Measurements from ENCODE around the gene SRC. TPM values are rescaled to one million over a fixed set of nuclear protein-coding genes. Genes with fewer than 3 reads are reported as not detected.

Gene SRC
- total RNA-seq, 1 donor from 2014 or later, result 64.0 TPM

DNA sequence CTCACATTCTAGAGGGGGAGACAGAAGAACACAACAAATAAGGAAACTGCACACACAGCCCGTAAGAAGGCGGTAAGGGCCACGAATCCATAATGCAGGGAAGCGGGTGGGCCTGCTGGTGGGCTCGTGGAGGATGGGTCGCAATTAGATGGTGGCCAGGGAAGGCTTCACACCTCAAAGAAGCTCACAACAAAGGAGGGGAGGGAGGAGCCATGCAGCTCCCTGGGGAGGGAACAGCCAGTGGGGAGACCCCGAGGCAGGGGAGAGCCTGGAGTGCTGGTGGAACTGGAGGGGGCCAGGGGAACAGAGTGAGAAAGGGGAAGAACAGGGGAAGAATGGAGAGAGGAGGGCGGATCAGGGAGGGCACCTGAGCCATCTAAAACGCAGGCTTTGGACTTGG, 13.4 kb downstream of the SRC start:
- DNase-seq (peak; percentile 18), ATAC-seq (no peak)
- TF ChIP-seq, protein P1, sequence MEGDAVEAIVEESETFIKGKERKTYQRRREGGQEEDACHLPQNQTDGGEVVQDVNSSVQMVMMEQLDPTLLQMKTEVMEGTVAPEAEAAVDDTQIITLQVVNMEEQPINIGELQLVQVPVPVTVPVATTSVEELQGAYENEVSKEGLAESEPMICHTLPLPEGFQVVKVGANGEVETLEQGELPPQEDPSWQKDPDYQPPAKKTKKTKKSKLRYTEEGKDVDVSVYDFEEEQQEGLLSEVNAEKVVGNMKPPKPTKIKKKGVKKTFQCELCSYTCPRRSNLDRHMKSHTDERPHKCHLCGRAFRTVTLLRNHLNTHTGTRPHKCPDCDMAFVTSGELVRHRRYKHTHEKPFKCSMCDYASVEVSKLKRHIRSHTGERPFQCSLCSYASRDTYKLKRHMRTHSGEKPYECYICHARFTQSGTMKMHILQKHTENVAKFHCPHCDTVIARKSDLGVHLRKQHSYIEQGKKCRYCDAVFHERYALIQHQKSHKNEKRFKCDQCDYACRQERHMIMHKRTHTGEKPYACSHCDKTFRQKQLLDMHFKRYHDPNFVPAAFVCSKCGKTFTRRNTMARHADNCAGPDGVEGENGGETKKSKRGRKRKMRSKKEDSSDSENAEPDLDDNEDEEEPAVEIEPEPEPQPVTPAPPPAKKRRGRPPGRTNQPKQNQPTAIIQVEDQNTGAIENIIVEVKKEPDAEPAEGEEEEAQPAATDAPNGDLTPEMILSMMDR (IDR thresholded peaks at IDR 0.05), result no peak

DNA sequence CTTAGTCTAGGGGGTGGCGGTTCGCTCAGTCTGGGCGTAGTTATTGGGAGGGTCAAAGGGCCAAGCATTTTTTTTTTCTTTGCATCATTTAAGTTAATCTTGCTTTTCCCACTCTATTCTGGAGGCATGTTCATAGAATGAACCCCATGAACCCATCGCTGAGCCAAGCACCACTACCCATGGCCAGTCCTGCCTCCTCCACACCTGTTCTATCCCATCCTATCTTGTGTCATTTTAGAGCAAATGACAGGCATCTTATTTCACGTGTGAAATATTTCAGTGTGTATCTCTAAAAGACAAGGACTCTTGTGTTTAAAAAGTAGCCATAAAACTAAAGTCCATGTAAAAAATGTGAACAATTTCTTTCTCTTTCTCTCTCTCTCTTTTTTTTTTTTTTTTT, 13.9 kb downstream of the SRC start:
- peaks cover 30% of the 10 kb centered on the region for H3K4me1 ChIP-seq
- H3K27me3 ChIP-seq, result no peaks in the 10 kb centered on the region
- H3K9me3 ChIP-seq, result no peaks in the 10 kb centered on the region
- TF ChIP-seq, protein P1 (IDR thresholded peaks at IDR 0.05), result no peak
- no peak for ATAC-seq
- intact Hi-C loops (cut with DNase I), result no loop called here
- DNase-seq, result no peak
- H3K4me3 ChIP-seq, result no peak overlapping the region
- no peak overlapping the region for H3K27ac ChIP-seq
- no peaks in the 10 kb centered on the region for H3K36me3 ChIP-seq

More for the DNA sequence above, 13.4 kb downstream of the SRC start:
- Histone ChIP-seq H3K4me1 (peaks cover 30% of the 10 kb centered on the region), H3K9me3 (no peaks in the 10 kb centered on the region), H3K27ac (no peak overlapping the region), H3K27me3 (no peaks in the 10 kb centered on the region), H3K36me3 (no peaks in the 10 kb centered on the region), H3K4me3 (no peak overlapping the region)
- intact Hi-C loops (cut with DNase I), result no loop called here

DNA sequence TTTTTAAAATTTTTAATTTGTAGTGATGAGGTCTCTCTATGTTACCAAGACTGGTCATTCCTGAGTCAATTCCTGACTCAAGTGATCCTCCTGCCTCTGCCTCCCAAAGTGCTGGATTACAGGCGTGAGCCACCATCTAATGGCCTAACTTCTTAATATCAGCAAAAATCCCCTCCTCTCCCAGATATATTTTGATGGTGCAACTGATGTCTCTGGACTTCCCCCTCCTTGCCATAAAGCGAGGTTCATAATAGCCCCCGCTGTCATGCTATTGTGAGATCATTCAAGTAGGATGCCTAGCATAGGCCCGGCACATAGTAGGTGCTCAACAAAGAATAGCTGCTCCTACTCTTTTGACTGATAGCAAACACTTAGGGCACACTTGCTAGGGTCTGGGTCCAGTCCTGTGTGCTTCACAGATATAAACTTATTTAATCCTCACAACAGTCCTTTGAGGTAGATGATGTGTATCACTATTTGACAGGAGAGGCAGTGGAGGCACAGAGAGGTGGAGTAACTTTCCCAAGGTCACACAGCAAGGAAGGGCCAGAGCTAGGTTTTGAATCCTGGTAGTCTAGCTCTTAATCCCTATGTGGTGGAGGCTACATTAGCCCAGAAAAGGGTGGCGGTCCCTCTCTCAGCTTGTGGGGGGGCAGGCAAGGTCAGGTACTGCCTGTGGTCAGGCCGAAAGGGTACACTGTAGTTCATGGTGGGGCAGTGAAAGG, 14.6 kb downstream of the SRC start:
- no peaks in the 10 kb centered on the region for H3K27me3 ChIP-seq
- intact Hi-C loops (cut with DNase I), result no loop called here
- H3K27ac ChIP-seq, result no peak overlapping the region
- no peak overlapping the region for H3K4me3 ChIP-seq
- peaks cover 30% of the 10 kb centered on the region for H3K4me1 ChIP-seq
- TF ChIP-seq, protein P1 (IDR thresholded peaks at IDR 0.05), result no peak
- peaks cover 2% of the 10 kb centered on the region for H3K36me3 ChIP-seq
- ATAC-seq (no peak), DNase-seq (peak; percentile 22)
- H3K9me3 ChIP-seq, result no peaks in the 10 kb centered on the region

DNA sequence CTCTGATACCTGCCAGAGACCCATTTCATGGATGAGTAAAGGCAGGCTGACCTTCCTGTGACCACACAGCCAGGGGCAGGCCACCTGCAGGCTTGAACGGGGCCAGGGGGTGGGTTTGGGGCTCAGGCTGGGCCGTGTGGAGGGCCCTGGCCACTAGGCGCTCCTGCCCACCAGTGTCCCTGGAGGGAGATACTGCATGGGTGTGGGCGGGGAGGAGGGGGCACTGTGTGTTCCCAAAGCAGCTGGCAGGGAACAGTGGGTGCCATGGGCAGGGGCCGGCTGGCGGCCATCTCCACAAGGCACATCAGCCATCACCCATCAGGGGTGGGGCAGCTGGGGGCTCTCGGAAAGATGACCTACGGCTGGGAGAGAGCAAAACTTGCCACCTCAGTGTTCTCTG, 15.4 kb downstream of the SRC start:
- intact Hi-C loops (cut with DNase I), result no loop called here
- H3K9me3 ChIP-seq, result no peaks in the 10 kb centered on the region
- ATAC-seq (no peak), DNase-seq (peak; percentile 50)
- H3K4me1 ChIP-seq, result peaks cover 22% of the 10 kb centered on the region
- TF ChIP-seq, protein P1 (IDR thresholded peaks at IDR 0.05), result no peak
- H3K27me3 ChIP-seq, result no peaks in the 10 kb centered on the region
- H3K27ac ChIP-seq, result no peak overlapping the region
- H3K4me3 ChIP-seq, result no peak overlapping the region
- peaks cover 10% of the 10 kb centered on the region for H3K36me3 ChIP-seq

DNA sequence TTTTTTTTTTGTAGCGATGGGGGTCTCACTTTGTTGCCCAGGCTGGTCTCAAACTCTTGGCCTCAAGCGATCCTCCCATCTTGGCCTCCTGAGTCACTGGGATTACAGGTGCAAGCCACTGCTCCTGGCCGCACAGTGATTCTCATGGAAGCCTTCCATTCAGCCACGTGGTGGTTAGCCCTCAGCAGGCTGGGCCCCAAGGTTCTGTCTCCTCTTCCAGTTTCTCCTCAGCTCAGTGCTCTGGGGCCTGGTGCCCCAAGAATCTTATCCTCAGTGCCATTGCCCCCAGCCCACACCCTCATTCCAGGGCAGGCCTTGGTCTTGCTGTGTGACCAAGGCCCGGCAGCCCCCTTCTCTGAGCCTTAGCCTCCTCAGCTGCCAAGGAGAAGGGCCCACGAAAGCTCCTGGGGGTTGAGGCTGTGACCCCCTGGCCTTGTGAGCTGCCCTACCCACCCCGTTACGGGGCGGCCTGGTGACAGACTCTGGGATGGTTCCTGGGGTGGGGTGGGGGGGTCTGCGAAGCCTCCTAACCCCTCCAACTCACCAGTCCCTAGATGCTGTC, 16.4 kb downstream of the SRC start:
- H3K9me3 ChIP-seq, result no peaks in the 10 kb centered on the region
- no peak overlapping the region for H3K27ac ChIP-seq
- ATAC-seq, result no peak
- intact Hi-C loops (cut with DNase I), result no loop called here
- TF ChIP-seq, protein P1 (IDR thresholded peaks at IDR 0.05), result no peak
- H3K27me3 ChIP-seq, result no peaks in the 10 kb centered on the region
- H3K4me1 ChIP-seq, result peaks cover 14% of the 10 kb centered on the region
- DNase-seq, result peak; percentile 31
- peaks cover 12% of the 10 kb centered on the region for H3K36me3 ChIP-seq
- no peak overlapping the region for H3K4me3 ChIP-seq

Measured in upper lobe of right lung (tissue), 1 donor.